Measurements from ENCODE around the gene CAPZA2. TPM values are rescaled to one million over a fixed set of nuclear protein-coding genes. Genes with fewer than 3 reads are reported as not detected.
"Not testable (repeated sequence)": the region's sequence is repeated elsewhere in the genome, so short reads cannot be mapped to it uniquely, and the experiment has no call there.

CAPZA2 gene
- total RNA-seq, 1 experiment from 2014 or later: 116 TPM

- Histone ChIP-seq H3K4me3 (ENCODE audit: insufficient read depth, low read depth, low read length) (no peak overlapping the region), H3K36me3 (replicated peaks; ENCODE audit: control insufficient read depth, insufficient read depth, low read length) (no peaks in the 10 kb centered on the region), H3K27me3 (ENCODE audit: control insufficient read depth, insufficient read depth, low read length) (no peaks in the 10 kb centered on the region)
- no peak for DNase-seq
These were observed 86.5 kb downstream of the CAPZA2 start for GRCh38 chr7:116948934-116949333.

DNA sequence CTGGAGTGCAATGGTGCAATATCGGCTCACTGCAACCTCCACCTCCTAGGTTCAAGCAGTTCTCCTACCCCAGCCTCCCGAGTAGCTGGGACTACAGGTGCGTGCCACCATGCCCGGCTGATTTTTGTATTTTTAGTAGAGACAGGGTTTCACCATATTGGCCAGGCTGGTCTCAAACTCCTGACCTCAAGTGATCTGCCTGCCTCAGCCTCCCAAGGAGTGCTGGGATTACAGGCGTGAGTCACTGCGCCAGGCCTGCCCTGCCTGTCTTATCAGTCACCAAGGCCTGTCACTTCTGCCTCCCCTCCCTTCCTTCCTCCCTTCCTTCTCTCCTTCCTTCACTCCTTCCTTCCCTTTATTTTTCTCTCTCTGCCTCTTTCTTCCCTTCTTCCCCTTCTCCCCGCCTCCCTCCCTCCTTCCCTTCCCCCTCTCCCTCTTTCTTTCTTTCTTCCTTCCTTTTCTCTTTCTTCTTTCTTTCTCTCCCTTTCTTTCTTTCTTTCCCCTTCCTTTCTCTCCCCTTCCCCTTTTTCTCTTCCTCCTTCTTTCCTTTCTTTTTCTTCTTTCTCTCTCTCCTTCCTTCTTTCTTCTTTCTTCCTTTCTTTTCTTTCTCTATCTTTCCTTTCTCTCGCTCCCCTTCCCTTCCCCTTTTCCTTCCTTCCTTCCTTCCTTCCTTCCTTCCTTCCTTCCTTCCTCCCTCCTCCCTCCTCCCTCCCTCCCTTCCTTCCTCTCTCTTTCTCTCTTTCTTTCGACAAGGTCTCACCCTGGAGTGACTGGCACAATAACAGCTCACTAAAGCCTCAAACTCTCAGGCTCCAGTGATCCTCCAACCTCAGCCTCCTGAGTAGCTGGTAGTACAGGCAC is 87.8 kb downstream of the CAPZA2 start:
- no peaks in the 10 kb centered on the region for H3K36me3 ChIP-seq (replicated peaks; ENCODE audit: control insufficient read depth, insufficient read depth, low read length)
- H3K27me3 ChIP-seq (ENCODE audit: control insufficient read depth, insufficient read depth, low read length): no peaks in the 10 kb centered on the region
- no peak overlapping the region for H3K4me3 ChIP-seq (ENCODE audit: insufficient read depth, low read depth, low read length)
- no peak for DNase-seq

DNA sequence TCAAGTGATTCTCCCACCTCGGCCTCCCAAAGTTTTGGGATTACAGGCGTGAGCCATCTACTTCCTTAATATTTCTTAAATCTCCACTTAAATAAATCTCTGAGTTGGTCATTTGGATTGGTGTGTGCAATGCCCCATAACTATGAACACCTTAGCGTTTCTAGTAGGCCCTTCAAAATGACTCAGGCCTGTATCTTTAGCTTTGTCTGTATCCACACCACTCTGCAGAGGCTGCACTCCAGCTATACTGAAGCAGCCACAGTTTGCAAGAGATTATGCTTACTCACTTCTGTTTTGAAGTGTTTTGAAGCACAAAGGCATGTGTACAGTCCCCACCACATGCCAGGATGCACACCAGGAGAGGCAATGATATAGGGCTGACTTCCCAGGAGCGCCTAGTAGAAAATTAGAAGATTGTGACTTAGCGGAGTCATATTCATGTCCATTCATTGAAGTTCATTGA is 88.5 kb downstream of the CAPZA2 start:
- Histone ChIP-seq H3K36me3 (replicated peaks; ENCODE audit: control insufficient read depth, insufficient read depth, low read length) (no peaks in the 10 kb centered on the region), H3K27me3 (ENCODE audit: control insufficient read depth, insufficient read depth, low read length) (no peaks in the 10 kb centered on the region), H3K4me3 (ENCODE audit: insufficient read depth, low read depth, low read length) (no peak overlapping the region)
- DNase-seq: no peak

DNA sequence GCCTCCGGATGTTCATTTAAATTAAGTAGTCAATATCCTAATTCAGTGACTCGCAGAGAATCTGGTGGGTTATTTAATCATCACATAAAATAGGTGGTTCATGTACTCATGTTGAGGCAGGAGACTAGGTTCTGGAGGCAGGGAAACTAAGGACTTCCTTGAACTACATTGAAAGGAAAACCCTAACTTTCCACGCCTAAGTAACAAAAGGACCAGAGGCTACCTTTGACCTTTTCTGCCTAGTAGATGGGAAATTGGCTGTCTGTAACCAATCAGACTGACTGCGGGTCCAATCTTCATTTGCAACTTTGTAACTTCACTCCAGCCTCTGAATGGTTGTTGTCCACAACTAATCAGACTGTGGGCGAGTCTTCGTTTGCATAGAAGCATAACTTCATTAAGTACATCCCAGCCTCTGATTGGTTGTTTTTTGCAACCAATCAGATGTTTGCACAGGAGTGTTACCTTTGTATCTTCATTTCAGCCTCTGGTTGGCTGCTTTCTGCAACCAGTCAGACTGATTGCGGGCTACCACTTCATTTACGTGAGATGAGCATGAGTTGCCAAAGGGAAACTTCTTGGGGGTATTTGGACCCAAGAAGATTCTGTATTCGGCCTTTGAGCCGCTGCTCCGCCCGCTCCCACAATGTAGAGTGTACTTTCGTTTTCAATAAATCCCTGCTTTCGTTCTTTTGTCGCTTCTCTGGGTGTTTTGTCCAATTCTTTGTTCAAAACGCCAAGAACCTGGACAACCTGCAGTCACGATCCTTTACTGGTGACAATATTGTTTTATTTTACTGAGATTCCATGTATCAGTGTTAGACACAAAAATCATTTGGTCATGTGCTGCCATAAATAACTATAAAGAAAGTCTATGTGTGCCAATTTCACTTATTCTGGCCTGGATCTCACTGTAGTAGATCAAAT is 89.2 kb downstream of the CAPZA2 start:
- no peak for DNase-seq
- H3K4me3 ChIP-seq (ENCODE audit: insufficient read depth, low read depth, low read length): no peak overlapping the region
- H3K27me3 ChIP-seq (ENCODE audit: control insufficient read depth, insufficient read depth, low read length): no peaks in the 10 kb centered on the region; the same call in 1 of the 2 replicates
- H3K36me3 ChIP-seq (replicated peaks; ENCODE audit: control insufficient read depth, insufficient read depth, low read length): no peaks in the 10 kb centered on the region

DNA sequence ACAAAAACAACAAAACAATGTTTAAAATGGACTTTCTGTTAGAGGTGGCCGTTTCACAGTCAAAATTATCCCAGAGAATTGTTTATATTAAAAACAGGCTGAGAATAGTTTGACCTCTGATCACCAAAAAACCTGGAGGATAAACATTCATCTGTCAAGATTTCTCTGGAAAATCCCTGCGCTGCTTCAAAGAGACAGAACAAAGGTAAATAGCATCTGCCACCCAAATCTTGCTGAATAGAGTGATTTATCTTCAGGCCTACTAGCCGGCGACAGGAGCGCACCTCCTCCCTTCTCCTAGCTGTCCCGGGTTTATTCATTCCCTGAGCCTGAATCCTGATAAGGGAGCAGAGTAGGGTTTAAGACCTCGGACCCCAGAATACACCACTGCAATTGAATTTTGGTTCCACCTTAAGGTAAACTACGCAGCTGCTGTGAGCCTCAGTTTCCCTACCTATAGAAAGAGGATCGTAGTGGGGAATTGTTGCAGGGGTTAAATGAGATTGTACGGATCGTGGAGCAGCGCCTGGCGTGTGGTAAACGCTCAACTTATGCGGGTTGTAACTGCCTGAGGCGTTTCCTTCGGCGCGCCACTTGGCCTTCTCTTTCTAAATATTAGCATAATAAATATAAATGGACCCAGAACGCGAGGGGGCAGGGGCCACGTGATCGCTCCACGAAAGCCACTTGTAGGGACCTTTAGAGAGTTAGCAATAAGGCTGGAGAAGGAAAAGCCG is 90.4 kb downstream of the CAPZA2 start:
- DNase-seq: peak; percentile 51
- H3K36me3 ChIP-seq (replicated peaks; ENCODE audit: control insufficient read depth, insufficient read depth, low read length): no peaks in the 10 kb centered on the region
- peak overlapping the region; percentile 94 for H3K4me3 ChIP-seq (ENCODE audit: insufficient read depth, low read depth, low read length)
- H3K27me3 ChIP-seq (ENCODE audit: control insufficient read depth, insufficient read depth, low read length): no peaks in the 10 kb centered on the region; the same call in 1 of the 2 replicates

DNA sequence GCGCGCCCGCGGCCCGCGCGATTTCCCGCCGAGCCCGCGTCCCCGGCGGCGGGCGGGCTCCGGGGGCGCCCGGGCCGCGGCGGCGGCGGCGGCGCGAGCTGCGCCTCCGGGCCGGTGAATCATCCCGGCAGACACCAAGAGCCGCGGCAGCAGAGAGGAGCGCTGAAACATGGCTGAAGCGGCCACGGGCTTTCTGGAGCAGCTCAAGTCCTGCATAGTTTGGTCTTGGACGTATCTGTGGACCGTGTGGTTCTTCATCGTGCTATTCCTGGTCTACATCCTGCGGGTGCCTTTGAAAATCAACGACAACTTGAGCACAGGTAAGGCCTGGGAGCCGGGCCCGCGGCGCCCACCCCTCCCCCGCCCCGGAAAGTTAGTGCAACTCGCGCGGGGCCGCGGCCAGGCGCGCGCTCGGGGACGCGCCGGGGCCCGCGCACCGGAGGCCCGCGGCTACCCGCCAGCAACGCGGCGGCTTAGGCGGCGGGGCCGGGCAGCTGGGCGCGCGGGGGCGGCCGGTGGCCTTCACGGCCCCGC is 91.1 kb downstream of the CAPZA2 start, which contains the start of gene ST7:
ST7 (plus strand) TSS at position 130 of the 534 bp plus-strand sequence; CDS start at position 170, 40 bp downstream.
- Histone ChIP-seq H3K4me3 (ENCODE audit: insufficient read depth, low read depth, low read length) (peak within 1 kb of the TSS; percentile 94), H3K36me3 (replicated peaks; ENCODE audit: control insufficient read depth, insufficient read depth, low read length) (no peaks in the 10 kb centered on the region), H3K27me3 (ENCODE audit: control insufficient read depth, insufficient read depth, low read length) (no peaks in the 10 kb centered on the region; the same call in 1 of the 2 replicates)
- DNase-seq: peak; percentile 86

- H3K4me3 ChIP-seq (ENCODE audit: insufficient read depth, low read depth, low read length): peak overlapping the region; percentile 94
- peak; percentile 72 for DNase-seq
- no peaks in the 10 kb centered on the region for H3K36me3 ChIP-seq (replicated peaks; ENCODE audit: control insufficient read depth, insufficient read depth, low read length)
- H3K27me3 ChIP-seq (ENCODE audit: control insufficient read depth, insufficient read depth, low read length): no peaks in the 10 kb centered on the region; the same call in 1 of the 2 replicates
These were observed 91.8 kb downstream of the CAPZA2 start for GRCh38 chr7:116953906-116954838.

GRCh38 chr7:116955340-116955739 is 93.0 kb downstream of the CAPZA2 start:
- H3K4me3 ChIP-seq (ENCODE audit: insufficient read depth, low read depth, low read length): no peak overlapping the region
- H3K36me3 ChIP-seq (replicated peaks; ENCODE audit: control insufficient read depth, insufficient read depth, low read length): no peaks in the 10 kb centered on the region
- H3K27me3 ChIP-seq (ENCODE audit: control insufficient read depth, insufficient read depth, low read length): no peaks in the 10 kb centered on the region; the same call in 1 of the 2 replicates
- no peak for DNase-seq

DNA sequence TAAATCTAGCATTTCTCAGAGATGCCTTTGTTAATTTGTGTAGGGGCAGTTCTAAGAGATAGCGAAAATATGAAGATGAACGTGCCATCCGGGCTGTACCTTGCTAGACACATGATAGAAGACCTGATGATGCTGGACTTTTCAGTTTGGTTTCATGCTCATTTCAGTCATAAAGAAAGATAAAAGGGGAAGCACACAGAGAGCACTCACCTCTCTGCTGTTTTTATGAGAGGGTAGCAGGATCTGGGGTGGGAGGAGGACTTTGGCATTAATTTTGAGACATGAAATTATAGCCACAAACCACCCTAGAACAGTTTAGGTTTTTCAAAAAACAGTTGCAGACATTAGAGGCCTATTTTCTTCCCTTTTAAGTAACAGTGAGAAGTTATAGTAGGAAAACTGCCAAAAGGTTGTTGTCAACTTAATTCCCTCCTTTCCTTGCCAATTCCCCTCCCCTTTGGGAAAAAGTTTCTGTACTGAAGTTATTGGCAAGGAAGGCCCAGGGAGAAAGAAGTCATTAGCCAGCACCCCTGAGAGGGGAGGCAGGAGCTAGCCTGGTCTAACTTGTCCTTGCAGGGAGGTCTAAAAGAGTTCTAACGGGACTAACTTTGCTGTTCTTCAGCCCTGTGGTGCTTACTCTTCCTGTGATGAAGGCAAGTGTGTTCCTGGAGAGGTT is 93.6 kb downstream of the CAPZA2 start:
- Histone ChIP-seq H3K4me3 (ENCODE audit: insufficient read depth, low read depth, low read length) (no peak overlapping the region), H3K36me3 (replicated peaks; ENCODE audit: control insufficient read depth, insufficient read depth, low read length) (no peaks in the 10 kb centered on the region), H3K27me3 (ENCODE audit: control insufficient read depth, insufficient read depth, low read length) (no peaks in the 10 kb centered on the region; the same call in 1 of the 2 replicates)
- no peak for DNase-seq

- DNase-seq: no peak
- H3K27me3 ChIP-seq (ENCODE audit: control insufficient read depth, insufficient read depth, low read length): no peaks in the 10 kb centered on the region; the same call in 1 of the 2 replicates
- no peak overlapping the region for H3K4me3 ChIP-seq (ENCODE audit: insufficient read depth, low read depth, low read length)
- no peaks in the 10 kb centered on the region for H3K36me3 ChIP-seq (replicated peaks; ENCODE audit: control insufficient read depth, insufficient read depth, low read length)
These were observed 94.1 kb downstream of the CAPZA2 start for GRCh38 chr7:116956477-116956804.

DNA sequence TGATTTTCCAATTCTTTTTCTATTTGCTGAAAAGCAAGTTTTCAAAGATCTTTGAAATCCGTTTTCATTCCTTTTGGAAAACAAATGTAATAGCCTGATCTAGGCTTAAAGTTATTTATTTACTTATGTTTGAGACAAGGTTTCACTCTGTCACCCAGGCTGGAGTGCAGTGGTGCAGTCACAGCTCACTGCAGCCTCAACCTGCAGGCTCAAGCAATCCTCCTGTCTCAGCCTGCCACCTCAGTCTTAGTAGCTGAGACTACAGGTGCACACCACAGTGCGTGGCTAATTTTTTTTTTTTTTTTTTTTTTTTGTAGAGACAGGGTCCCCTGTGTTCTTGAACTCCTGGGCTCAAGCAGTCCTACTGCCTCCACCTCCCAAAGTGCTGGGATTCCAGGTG is 95.5 kb downstream of the CAPZA2 start:
- DNase-seq: no peak
- Histone ChIP-seq H3K27me3 (ENCODE audit: control insufficient read depth, insufficient read depth, low read length) (no peaks in the 10 kb centered on the region; the same call in 1 of the 2 replicates), H3K4me3 (ENCODE audit: insufficient read depth, low read depth, low read length) (no peak overlapping the region), H3K36me3 (replicated peaks; ENCODE audit: control insufficient read depth, insufficient read depth, low read length) (no peaks in the 10 kb centered on the region)

DNA sequence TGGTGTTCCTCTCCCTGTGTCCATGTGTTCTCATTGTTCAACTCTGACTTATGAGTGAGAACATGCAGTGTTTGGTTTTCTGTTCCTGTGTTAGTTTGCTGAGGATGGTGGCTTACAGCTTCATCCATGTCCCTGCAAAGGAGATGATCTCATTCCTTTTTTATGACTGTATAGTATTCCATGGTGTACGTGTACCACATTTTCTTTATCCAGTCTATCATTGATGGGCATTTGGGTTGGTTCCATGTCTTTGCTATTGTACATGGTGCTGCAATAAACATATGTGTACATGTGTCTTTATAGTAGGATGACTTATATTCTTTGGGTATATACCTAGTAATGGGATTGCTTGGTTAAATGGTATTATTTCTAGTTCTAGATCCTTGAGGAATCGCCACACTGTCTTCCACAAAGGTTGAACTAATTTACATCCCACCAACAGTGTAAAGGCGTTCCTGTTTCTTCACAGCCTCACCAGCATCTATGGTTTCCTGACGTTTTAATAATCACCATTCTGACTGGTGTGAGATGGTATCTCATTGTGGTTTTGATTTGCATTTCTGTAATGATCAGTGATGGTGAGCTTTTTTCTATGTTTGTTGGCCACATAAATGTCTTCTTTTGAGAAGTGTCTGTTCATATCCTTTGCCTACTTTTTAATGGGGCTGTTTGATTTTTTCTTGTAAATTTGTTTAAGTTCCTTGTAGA is 99.7 kb downstream of the CAPZA2 start:
- DNase-seq; H3K27me3 ChIP-seq (ENCODE audit: control insufficient read depth, insufficient read depth, low read length); H3K36me3 ChIP-seq (replicated peaks; ENCODE audit: control insufficient read depth, insufficient read depth, low read length); H3K4me3 ChIP-seq (ENCODE audit: insufficient read depth, low read depth, low read length): not testable (repeated sequence)
